ENCODE data around the gene CTNNBL1. TPM values are rescaled to one million over a fixed set of nuclear protein-coding genes. Genes with fewer than 3 reads are reported as not detected.

CTNNBL1 gene
- total RNA-seq, 2 donors from 2014 or later = 43.6 to 47.7 TPM

DNA sequence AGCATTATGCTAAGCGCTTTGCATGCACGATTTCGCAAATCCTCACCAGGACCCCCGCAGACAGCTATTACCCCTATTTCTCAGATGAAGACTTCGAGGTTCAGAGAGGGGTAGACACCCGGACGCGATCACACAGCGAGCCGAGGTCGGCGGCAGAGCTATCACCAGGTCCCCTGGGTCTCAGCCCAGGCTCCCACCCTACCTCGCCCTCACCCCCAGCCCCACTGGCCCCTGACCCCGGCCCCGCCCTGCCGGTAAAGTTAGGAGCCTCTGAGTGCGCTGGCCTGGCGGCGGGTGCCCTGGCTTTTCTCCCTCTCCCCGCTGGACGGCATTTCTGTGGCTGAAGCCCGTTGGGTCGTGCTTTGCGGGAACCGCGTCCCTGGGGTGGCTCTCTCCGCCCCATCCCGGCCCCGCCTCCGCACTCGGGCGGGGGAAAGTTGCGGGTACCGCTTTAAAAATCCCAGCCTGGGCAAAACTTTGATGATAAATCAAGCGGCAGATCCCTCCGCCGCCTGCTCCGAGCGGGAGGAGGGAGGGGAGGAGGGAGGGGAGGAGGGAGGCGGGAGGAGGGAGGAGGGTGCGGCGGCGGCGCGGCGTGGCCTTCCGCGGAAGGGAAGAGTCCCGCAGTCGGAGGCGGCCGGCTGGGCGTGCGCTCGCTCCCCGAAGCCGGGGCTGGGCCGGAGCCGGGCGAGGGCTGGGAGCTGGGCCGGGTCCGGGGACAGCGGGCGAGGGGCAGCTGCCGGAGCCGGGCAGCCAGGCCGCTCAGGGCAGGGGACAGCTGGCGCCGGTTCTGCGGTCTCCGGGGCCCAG, 208.9 kb downstream of the CTNNBL1 start, which contains the start of gene VSTM2L:
Gene VSTM2L, plus strand, starts transcription at position 624 of the 810 bp plus-strand sequence. CDS start 224 bp downstream, outside the sequence.
- peaks cover 79% of the 10 kb centered on the region for H3K27me3 Mint-ChIP-seq
- peaks cover 7% of the 10 kb centered on the region for H3K36me3 Mint-ChIP-seq (ENCODE audit: low read depth)
- ATAC-seq (no peak), DNase-seq (no peak)
- no peaks in the 10 kb centered on the region for H3K9me3 ChIP-seq (ENCODE audit: control insufficient read depth, low read length, poor library complexity, severe bottlenecking)
- peak within 1 kb of the TSS; percentile 67 for H3K27ac Mint-ChIP-seq
- H3K4me1 Mint-ChIP-seq = peaks cover 7% of the 10 kb centered on the region
- peak within 1 kb of the TSS; percentile 82 for H3K4me3 Mint-ChIP-seq

DNA sequence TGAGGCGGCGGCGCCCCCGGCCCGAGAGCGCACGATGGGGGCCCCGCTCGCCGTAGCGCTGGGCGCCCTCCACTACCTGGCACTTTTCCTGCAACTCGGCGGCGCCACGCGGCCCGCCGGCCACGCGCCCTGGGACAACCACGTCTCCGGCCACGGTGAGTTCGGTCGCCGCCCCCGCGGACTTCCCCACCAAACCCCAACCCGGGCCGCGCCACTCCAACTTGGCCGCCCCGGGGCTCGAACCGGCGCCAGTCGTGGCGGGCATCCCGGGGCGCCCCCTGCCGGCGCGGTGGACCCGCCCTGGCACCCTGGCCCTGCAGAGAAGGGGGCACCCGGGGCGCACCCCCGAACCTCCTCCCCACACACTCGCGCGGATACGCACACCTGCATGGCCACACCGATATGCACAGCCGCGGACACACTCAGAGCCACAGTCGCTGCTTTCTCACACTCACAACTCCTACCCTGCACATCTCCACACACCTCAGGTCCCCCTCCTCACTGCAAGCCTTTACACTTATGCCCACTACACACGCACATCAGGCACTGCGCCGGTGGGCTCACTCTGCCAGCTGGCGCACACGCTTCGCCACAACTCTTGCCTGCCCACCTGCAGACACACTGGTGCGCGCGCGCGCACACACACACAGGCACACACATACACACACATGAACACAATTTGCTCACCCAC, 209.6 kb downstream of the CTNNBL1 start:
- Mint-ChIP-seq H3K4me1 (peaks cover 7% of the 10 kb centered on the region), H3K27me3 (peaks cover 79% of the 10 kb centered on the region), H3K27ac (peak overlapping the region; percentile 67), H3K4me3 (peak overlapping the region; percentile 82), H3K36me3 (ENCODE audit: low read depth) (peaks cover 7% of the 10 kb centered on the region)
- no peak for DNase-seq
- H3K9me3 ChIP-seq (ENCODE audit: control insufficient read depth, low read length, poor library complexity, severe bottlenecking) = no peaks in the 10 kb centered on the region
- ATAC-seq = no peak

DNA sequence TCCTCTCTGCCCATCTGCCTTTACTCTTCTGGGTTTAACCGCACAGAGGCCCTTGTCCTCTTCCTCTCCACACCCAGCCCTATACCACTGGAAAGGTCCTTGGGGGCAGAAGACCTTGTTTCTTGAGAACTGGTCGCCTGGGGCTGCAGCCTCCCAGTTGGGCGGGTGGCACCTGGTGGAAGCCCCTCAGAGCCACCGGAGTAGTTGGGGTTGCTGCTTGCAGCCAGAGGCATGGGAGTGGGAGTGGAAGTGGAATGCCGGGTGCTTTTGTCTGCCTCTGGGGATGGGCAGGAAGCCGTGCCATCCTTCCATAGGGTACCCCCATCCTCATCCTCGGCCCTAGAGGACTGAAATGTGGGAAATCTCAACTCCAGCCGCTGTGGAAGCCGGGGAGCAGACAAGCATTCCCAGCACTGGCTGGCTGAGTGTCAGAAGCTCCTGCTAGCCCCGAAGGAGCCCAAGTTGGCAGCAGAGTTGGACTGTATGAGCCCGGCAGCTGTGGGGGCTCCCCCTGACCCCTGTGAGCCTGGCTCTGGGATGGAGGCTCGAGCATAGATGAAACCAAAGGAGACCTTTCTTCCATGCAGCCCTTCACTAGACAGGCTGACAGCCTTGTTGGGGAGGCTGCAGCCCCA, 210.3 kb downstream of the CTNNBL1 start:
- H3K36me3 Mint-ChIP-seq (ENCODE audit: low read depth) = peaks cover 7% of the 10 kb centered on the region
- H3K9me3 ChIP-seq (ENCODE audit: control insufficient read depth, low read length, poor library complexity, severe bottlenecking) = no peaks in the 10 kb centered on the region
- H3K4me1 Mint-ChIP-seq = peaks cover 7% of the 10 kb centered on the region
- H3K27me3 Mint-ChIP-seq = peaks cover 81% of the 10 kb centered on the region
- ATAC-seq (no peak), DNase-seq (no peak)
- H3K27ac Mint-ChIP-seq = peak overlapping the region; percentile 67
- H3K4me3 Mint-ChIP-seq = peak overlapping the region; percentile 82

DNA sequence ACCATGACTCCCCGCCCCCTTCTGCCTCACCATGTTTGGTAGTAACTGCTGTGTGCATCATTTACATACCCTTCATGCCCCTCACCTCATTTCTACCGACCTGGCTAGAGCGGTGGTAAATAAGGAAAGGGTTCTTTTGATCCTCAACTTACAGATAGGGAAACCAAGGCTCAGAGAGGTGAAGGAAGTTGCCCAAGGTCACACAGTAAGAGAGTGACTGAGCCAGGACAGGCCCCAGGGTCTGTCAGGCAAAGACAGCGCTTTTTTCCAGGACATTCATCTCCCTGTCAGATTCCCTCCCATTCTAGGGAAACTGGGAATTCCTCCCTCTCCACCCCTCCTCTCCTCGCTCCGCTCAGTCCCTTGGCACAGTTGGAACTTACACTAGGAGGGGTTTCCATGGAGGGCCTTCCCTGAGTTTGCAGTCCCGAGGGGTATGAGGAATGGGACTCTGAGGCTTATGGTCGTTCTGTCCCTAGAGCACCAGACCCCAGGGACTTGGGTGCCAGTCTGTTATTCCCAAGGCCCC, 211.1 kb downstream of the CTNNBL1 start:
- DNase-seq (no peak), ATAC-seq (no peak)
- H3K4me1 Mint-ChIP-seq = peaks cover 7% of the 10 kb centered on the region
- H3K27me3 Mint-ChIP-seq = peaks cover 77% of the 10 kb centered on the region
- no peak overlapping the region for H3K4me3 Mint-ChIP-seq
- no peak overlapping the region for H3K27ac Mint-ChIP-seq
- H3K9me3 ChIP-seq (ENCODE audit: control insufficient read depth, low read length, poor library complexity, severe bottlenecking) = no peaks in the 10 kb centered on the region
- H3K36me3 Mint-ChIP-seq (ENCODE audit: low read depth) = peaks cover 7% of the 10 kb centered on the region

DNA sequence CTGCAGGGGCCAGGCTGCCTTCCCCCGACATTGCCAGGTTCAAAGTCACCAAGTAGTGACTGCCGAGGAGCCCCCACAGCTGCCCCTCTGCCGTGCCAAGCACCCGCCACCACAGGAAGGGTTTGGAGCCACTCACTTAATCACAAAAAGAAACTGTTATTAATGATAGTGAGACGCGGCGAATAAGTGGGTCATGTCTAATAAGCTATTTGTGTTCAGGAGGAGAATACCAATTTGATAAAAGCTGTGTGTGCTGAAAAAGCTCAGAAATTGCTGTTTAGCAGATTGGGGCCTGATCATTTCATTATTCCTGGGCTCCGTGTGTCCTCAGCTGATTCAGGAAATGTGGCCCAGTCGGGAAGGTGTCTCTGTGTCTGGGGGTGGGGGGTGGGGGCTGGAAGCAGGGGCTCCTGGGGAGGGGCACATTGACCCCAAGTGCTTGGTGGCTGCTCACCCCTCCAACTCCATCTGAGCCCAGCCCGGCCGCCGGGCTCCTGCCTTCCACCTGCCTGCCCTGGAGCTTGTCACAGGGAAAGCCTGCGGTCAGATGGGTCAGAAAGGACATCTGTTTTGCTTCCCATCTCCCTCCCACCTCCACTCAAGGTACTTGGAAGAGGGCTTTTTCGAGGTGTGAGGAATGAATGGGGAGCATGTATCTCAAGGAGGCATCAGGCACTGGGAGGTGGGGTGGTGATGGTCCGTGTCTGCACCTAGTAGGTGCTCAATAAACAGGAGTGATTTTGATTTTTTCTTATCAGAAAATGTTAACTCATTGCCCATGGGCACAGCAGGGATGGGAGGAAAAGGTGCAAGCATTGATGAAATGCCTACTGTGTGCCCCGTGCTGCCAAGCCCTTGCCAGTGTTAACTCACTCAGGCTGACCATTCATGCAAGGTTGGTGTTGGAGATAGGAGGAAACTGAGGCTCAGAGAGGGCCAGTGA, 212.1 kb downstream of the CTNNBL1 start:
- H3K36me3 Mint-ChIP-seq (ENCODE audit: low read depth) = peaks cover 7% of the 10 kb centered on the region
- ATAC-seq (no peak), DNase-seq (no peak)
- no peaks in the 10 kb centered on the region for H3K9me3 ChIP-seq (ENCODE audit: control insufficient read depth, low read length, poor library complexity, severe bottlenecking)
- peaks cover 76% of the 10 kb centered on the region for H3K27me3 Mint-ChIP-seq
- no peak overlapping the region for H3K27ac Mint-ChIP-seq
- no peak overlapping the region for H3K4me3 Mint-ChIP-seq
- H3K4me1 Mint-ChIP-seq = peaks cover 5% of the 10 kb centered on the region

DNA sequence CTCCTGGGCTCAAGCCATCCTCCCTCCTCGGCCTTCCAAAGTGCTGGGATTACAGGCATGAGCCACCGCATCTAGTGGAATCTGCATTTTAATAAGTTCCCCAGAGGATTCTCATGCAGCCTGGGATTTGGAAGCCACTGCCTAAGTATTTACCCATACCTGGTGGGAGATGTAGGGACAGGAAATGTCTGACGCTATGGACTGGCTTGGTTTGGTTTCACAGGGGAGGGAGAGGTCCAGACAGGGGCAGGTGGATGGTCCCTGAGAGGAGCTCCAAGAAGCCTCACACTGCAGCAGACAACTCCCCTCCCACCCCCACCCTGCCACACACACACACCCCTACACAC, 213.5 kb downstream of the CTNNBL1 start:
- DNase-seq = no peak
- H3K4me3 Mint-ChIP-seq = no peak overlapping the region
- H3K27ac Mint-ChIP-seq = no peak overlapping the region
- peaks cover 73% of the 10 kb centered on the region for H3K27me3 Mint-ChIP-seq
- no peaks in the 10 kb centered on the region for H3K9me3 ChIP-seq (ENCODE audit: control insufficient read depth, low read length, poor library complexity, severe bottlenecking)
- peaks cover 5% of the 10 kb centered on the region for H3K36me3 Mint-ChIP-seq (ENCODE audit: low read depth)
- no peak for ATAC-seq
- H3K4me1 Mint-ChIP-seq = peaks cover 7% of the 10 kb centered on the region

DNA sequence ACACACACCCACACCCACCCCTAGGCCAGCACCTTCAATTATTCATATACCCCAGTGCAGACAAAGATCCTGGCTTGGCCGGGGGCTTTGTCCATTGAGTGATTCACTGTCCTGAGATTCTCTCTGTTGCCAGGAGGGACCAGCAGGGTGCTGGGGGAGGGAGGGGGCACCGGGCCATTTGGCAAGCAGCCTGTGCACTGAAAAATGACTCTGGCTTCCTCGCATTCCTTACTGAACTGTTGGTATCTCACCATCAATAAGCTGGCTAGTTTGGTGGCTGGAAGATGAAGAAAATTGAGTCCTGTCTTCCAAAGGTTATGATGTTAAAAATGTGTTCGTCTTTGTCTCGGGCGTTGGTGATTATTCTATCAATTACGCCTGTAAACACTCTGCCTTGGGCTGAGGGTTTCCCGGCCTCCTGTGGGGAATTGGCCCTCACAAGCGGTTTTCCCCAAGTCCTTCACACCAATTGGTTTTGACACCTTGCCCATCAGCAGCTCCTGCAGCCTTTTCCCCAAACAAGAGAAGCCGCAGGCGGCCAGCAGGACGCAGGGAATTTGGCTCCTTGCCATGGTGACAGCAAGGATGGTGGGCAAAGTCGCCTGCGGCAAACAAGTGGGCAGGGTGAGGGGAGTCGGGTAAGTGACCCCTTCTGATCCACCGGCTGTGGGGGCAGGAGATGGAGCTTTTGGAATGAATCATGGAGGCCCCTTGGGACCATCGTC, 214.0 kb downstream of the CTNNBL1 start:
- DNase-seq = no peak
- Mint-ChIP-seq H3K27ac (no peak overlapping the region), H3K27me3 (peaks cover 77% of the 10 kb centered on the region), H3K4me3 (no peak overlapping the region), H3K4me1 (peaks cover 9% of the 10 kb centered on the region), H3K36me3 (ENCODE audit: low read depth) (peaks cover 7% of the 10 kb centered on the region)
- ATAC-seq = no peak
- no peaks in the 10 kb centered on the region for H3K9me3 ChIP-seq (ENCODE audit: control insufficient read depth, low read length, poor library complexity, severe bottlenecking)

DNA sequence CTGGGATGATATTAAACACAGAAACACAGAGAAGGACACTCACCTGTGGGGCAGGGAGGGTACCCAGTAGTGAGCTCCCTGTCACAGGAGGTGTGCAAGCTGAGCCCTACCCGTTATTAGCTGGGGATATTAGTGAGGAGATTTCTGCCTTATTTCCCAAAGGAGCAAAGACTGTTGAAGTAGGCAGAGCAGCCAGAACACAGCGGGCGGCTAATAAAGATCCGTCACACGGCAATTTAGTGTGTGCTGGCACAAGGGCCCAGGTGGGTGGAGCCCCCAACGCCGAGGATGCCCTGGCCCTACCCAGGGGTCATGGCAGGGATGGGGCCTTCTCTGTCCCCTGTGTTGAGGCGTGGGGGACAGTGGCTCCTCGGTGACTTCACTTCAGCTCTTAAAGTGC, 217.4 kb downstream of the CTNNBL1 start:
- Mint-ChIP-seq H3K4me1 (peaks cover 20% of the 10 kb centered on the region), H3K27ac (no peak overlapping the region), H3K27me3 (peaks cover 79% of the 10 kb centered on the region), H3K36me3 (ENCODE audit: low read depth) (peaks cover 6% of the 10 kb centered on the region), H3K4me3 (no peak overlapping the region)
- ATAC-seq = no peak
- no peak for DNase-seq
- H3K9me3 ChIP-seq (ENCODE audit: control insufficient read depth, low read length, poor library complexity, severe bottlenecking) = no peaks in the 10 kb centered on the region

DNA sequence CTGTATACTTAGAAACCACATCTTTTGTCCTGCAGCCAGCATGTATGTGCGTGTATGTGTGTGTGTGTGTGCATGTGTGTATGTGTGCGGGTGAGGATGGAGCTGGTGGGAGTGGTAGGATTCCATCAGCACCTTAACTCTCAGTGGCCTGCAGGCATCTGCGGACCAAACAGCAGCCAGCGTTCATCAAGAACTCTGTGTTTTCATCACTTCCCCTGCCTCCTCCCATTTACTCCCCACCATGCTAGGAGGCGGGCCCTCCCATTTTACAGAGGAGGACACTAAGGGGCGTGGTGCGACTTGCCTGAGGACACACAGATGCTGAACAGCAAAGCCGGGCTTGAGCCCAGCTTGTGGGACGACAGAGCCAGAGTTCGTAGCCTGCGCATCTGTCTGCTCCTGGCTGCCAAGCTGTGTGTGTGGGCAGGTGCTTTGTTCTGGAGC, 218.0 kb downstream of the CTNNBL1 start:
- Mint-ChIP-seq H3K4me1 (peaks cover 20% of the 10 kb centered on the region), H3K27me3 (peaks cover 79% of the 10 kb centered on the region), H3K4me3 (no peak overlapping the region), H3K36me3 (ENCODE audit: low read depth) (peaks cover 6% of the 10 kb centered on the region), H3K27ac (no peak overlapping the region)
- ATAC-seq = no peak
- no peaks in the 10 kb centered on the region for H3K9me3 ChIP-seq (ENCODE audit: control insufficient read depth, low read length, poor library complexity, severe bottlenecking)
- DNase-seq = no peak

DNA sequence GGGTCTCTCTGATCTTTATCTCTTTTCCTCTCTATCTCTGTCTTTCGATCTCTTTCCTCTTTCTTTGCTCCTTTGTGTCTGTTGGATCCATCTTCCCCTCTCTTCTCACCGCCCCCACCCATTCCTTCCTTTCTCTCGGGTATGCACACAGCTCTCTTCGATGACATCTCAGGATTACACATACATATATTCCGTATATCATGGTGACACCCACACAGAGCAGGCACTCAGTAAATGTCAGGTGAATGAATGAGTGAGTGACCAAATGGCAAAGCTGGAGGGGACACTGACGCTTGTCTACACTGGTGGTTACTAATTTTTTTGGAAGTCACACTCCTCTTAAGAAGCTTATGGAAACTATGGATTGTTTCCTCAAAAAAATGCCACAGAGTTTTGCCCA, 219.0 kb downstream of the CTNNBL1 start:
- Mint-ChIP-seq H3K36me3 (ENCODE audit: low read depth) (peaks cover 6% of the 10 kb centered on the region), H3K4me1 (peaks cover 20% of the 10 kb centered on the region), H3K27ac (peak overlapping the region; percentile 24), H3K4me3 (no peak overlapping the region), H3K27me3 (peaks cover 77% of the 10 kb centered on the region)
- DNase-seq = no peak
- ATAC-seq = no peak
- H3K9me3 ChIP-seq (ENCODE audit: control insufficient read depth, low read length, poor library complexity, severe bottlenecking) = no peaks in the 10 kb centered on the region

DNA sequence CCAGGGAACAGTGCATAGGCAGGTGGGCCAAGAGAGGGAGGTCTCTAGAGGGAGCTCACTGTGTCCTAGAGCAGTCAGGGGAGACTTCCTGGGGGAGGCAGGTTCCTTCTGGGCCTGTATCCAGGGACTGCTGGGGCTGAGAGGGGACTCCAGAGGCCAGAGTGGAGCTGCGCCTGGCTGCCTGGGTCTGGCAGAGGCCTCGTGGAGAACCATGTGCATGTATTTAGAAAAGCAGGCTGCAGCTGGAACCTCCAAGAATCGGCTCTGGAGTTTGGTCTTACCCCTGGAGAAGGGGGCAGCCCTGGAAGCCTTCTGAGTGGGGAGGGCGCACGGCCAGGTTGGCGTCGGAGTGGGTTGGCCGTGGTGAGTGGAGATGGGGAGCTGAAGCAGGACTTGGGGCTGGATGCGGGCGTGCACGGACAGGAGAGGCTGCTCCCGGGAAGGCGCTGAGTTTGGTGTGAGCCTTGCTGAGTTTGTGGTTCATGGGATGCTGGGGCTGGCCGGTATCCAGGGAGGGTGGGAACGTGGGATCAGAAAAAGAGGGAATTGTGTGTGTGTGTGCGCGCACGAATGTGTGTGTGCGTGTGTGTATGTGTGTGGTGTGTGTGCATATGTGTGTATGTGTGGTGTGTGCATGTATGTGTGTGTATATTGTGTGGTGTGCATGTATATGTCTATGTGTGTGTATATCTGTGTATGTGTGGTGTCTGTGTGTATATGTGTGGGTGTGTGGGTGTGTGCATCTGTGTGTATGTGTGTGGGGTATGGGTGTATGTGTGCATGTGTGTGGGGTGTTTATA, 219.9 kb downstream of the CTNNBL1 start:
- no peak for ATAC-seq
- H3K9me3 ChIP-seq (ENCODE audit: control insufficient read depth, low read length, poor library complexity, severe bottlenecking) = no peaks in the 10 kb centered on the region
- Mint-ChIP-seq H3K27me3 (peaks cover 77% of the 10 kb centered on the region), H3K4me1 (peaks cover 20% of the 10 kb centered on the region), H3K27ac (peak overlapping the region; percentile 24), H3K36me3 (ENCODE audit: low read depth) (peaks cover 6% of the 10 kb centered on the region), H3K4me3 (peak overlapping the region; percentile 37)
- DNase-seq = no peak

Data from T-helper 17 cell (primary cell).